HCT116 (cell line): Measurements from ENCODE around the gene ARAP1. TPM values are rescaled to one million over a fixed set of nuclear protein-coding genes. Genes with fewer than 3 reads are reported as not detected.

Experiments used
- ATAC-seq: fragments of 200-7000 bp; cut with Tn5 transposase; 2 replicates; pipeline ENCODE4 v1.9.1; 2020; ENCODE audit warnings: mild to moderate bottlenecking, moderate library complexity
- BruUV-seq: library from RNA; stranded (reverse); fragments of 400-500 nt; replicated peaks from 2 replicates; lab custom pipeline; 2021; lab: Mats Ljungman, UMichigan
- CTCF ChIA-PET: fragments of 300-600 bp; sonication (Branson Sonifier 250); formaldehyde crosslinking; loops from one replicate; lab custom pipeline; 2021; ENCODE audit warnings: antibody characterized with exemption; lab: Charles Lee
- POLR2A ChIA-PET: fragments of 300-600, 350-600 bp; sonication (Branson Sonifier 250); formaldehyde crosslinking; loops from one replicate; lab custom pipeline; 2021; ENCODE audit warnings: antibody characterized with exemption; lab: Charles Lee
- RAD21 ChIA-PET, 2 experiments: fragments of 300-600 bp; sonication (Branson Sonifier 250); formaldehyde crosslinking; loops; one replicate each; lab custom pipeline; 2023; ENCODE audit warnings: low total read pairs in 2 of 2; ENCODE audit not compliant: uncharacterized antibody in 2 of 2, unreplicated experiment in 2 of 2, low non-redundant PET in 1 of 2; lab: Charles Lee
- DNase-seq: peaks from one replicate; pipeline ENCODE4 v3.0.0-alpha.2; 2010; ENCODE audit warnings: low read depth, low spot score
- H2AFZ ChIP-seq: fragments of 200-600 bp; shearing (Covaris generic), sonication (generic); 2 replicates; pipeline ENCODE4 v1.6.1; 2017; ENCODE audit warnings: low read depth, mixed run types, mixed read lengths, antibody characterized with exemption, low read length; ENCODE audit not compliant: poor library complexity, severe bottlenecking
- H3K27ac ChIP-seq: 2 replicates; pipeline ENCODE4 v1.5.1; 2012; ENCODE audit warnings: low read depth, low read length
- H3K27me3 ChIP-seq: fragments of 200-600 bp; sonication (generic); 2 replicates; pipeline ENCODE4 v1.6.1; 2016; ENCODE audit warnings: mixed run types, low read length, mixed read lengths; ENCODE audit not compliant: insufficient read depth
- H3K36me3 ChIP-seq, 2 experiments: fragments of 200-500 bp in 1 of 2; fragments of 200-600 bp in 1 of 2; sonication (Bioruptor generic) in 1 of 2; sonication (generic) in 1 of 2; 2 replicates each; pipeline versions ENCODE4 v1.5.1 to v1.6.1; 2014 to 2016; ENCODE audit warnings: low read length in 2 of 2, inconsistent platforms in 1 of 2, mixed read lengths in 1 of 2, mixed run types in 1 of 2; ENCODE audit not compliant: insufficient read depth in 2 of 2, control insufficient read depth in 1 of 2
- H3K4me1 ChIP-seq, 2 experiments: fragments of 200-600 bp in 1 of 2; sonication (generic) in 1 of 2; 2 replicates each; pipeline versions ENCODE4 v1.5.1 to v1.6.1; 2012 to 2017; ENCODE audit warnings: low read length in 2 of 2, inconsistent platforms in 1 of 2, mild to moderate bottlenecking in 1 of 2, mixed read lengths in 1 of 2, mixed run types in 1 of 2, moderate library complexity in 1 of 2; ENCODE audit not compliant: insufficient read depth in 2 of 2, control insufficient read depth in 1 of 2
- H3K4me2 ChIP-seq: fragments of 200-600 bp; sonication (generic); 2 replicates; pipeline ENCODE4 v1.6.1; 2017; ENCODE audit warnings: mixed run types, low read length, mixed read lengths
- H3K4me3 ChIP-seq, 2 experiments: fragments of 200-600 bp in 1 of 2; sonication (generic) in 1 of 2; replicated peaks in 1 of 2; 2 replicates each; pipeline ENCODE4 v1.5.1; 2011 to 2016; ENCODE audit warnings: low read length in 2 of 2, control low read depth in 1 of 2, low read depth in 1 of 2, mild to moderate bottlenecking in 1 of 2, mixed read lengths in 1 of 2, mixed run types in 1 of 2
- H3K79me2 ChIP-seq: fragments of 200-600 bp; sonication (generic); 2 replicates; pipeline ENCODE4 v1.6.1; 2017; ENCODE audit warnings: mild to moderate bottlenecking, mixed run types, low read length, moderate library complexity, mixed read lengths; ENCODE audit not compliant: insufficient read depth
- H3K9ac ChIP-seq: fragments of 200-600 bp; sonication (generic); 2 replicates; pipeline ENCODE4 v1.6.1; 2016; ENCODE audit warnings: low read length, mixed read lengths
- H3K9me2 ChIP-seq: fragments of 200-600 bp; sonication (generic), shearing (Covaris generic); 2 replicates; pipeline ENCODE4 v1.6.1; 2017; ENCODE audit warnings: mixed run types, mild to moderate bottlenecking, moderate library complexity; ENCODE audit not compliant: insufficient read depth
- H3K9me3 ChIP-seq, 2 experiments: fragments of 200-500 bp in 1 of 2; fragments of 200-600 bp in 1 of 2; sonication (Bioruptor generic) in 1 of 2; sonication (generic) in 1 of 2; 2 replicates each; pipeline ENCODE4 v1.6.1; 2014 to 2017; ENCODE audit warnings: low read length in 2 of 2, mixed read lengths in 2 of 2, inconsistent platforms in 1 of 2, low read depth in 1 of 2, mild to moderate bottlenecking in 1 of 2, mixed run types in 1 of 2, moderate library complexity in 1 of 2; ENCODE audit not compliant: control insufficient read depth in 1 of 2, insufficient read depth in 1 of 2
- H4K20me1 ChIP-seq: fragments of 200-600 bp; sonication (generic), shearing (Covaris generic); 2 replicates; pipeline ENCODE4 v1.6.1; 2017; ENCODE audit warnings: mixed run types, mild to moderate bottlenecking, moderate library complexity; ENCODE audit not compliant: insufficient read depth
- CEBPB ChIP-seq: IDR thresholded peaks from 2 replicates; pipeline ENCODE4 v1.6.1; 2012; ENCODE audit warnings: low read depth
- EZH2 ChIP-seq: fragments of 200-600 bp; sonication (generic); IDR thresholded peaks from 2 replicates; pipeline ENCODE4 v1.6.1; 2017; ENCODE audit warnings: antibody characterized with exemption, mixed run types
- JUND ChIP-seq: IDR thresholded peaks from 2 replicates; pipeline ENCODE4 v1.6.1; 2012
- POLR2AphosphoS5 ChIP-seq: IDR thresholded peaks from 2 replicates; pipeline ENCODE4 v1.6.1; 2011; ENCODE audit warnings: mild to moderate bottlenecking, low read depth, low read length, moderate library complexity
- SP1 ChIP-seq: IDR thresholded peaks from 2 replicates; pipeline ENCODE4 v1.6.1; 2012; ENCODE audit warnings: low read depth
- SRF ChIP-seq: IDR thresholded peaks from 2 replicates; pipeline ENCODE4 v1.6.1; 2012; ENCODE audit warnings: low read depth
- ZFX ChIP-seq: fragments of 450-650 bp; IDR thresholded peaks from 2 replicates; pipeline ENCODE4 v1.6.1; 2017
- ZNF274 ChIP-seq: fragments of 200-500 bp; sonication (Bioruptor generic); IDR thresholded peaks from 2 replicates; pipeline ENCODE4 v1.6.1; 2014; ENCODE audit warnings: mild to moderate bottlenecking, low read depth, low read length, inconsistent platforms
- intact Hi-C: fragments of 100-400 bp; cut with micrococcal nuclease; formaldehyde crosslinking; loops from 2 replicates; pipeline ENCODE4 v1.10.0; 2022
- microRNA-seq: library from miRNA; unstranded; fragments of <30 nt; microRNA quantifications from one replicate; pipeline ENCODE4, GENCODE V29; 2016; ENCODE audit warnings: borderline number of aligned reads
- total RNA-seq: library from RNA; stranded (reverse); gene quantifications from one replicate; pipeline ENCODE4 v1.2.1, GENCODE V29; 2021; ENCODE audit not compliant: unreplicated experiment
- TF ChIP-seq, protein P1 (sequence below): IDR thresholded peaks from 2 replicates; pipeline ENCODE4 v1.6.1; 2012; ENCODE audit warnings: low read depth
- TF ChIP-seq, protein P2 (sequence below): IDR thresholded peaks from 2 replicates; pipeline ENCODE4 v1.6.1; 2012

ARAP1 gene
- total RNA-seq, 1 experiment from 2014 or later, result 57.4 TPM

DNA sequence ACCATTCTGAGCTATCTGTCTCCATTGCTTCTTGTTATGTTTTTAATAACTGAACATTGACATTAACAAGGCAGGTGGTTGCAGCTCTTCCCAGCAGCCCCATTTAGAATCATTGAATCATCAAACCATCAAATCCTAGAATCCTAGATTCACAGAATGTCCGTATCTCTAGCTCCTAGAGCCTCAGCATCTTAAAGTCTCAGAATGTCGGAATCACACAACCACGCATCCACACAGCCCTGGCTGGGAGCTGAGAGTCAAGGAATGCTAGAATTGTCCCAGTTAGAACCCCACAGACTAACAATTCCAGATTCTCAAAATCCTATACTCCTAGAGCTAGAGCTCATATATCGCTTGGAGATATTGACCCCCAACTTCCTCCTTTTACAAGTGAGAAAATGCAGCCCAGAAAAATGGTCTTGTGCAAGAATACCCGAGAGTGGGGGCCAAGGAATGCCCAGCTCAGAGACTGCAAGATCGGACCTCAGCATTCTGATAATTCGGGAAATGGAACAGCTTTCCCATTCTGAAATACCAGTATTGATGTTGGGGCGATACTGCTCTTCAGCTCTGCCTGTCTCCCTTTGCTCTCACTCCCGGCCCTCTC is 116.8 kb downstream of the ARAP1 start:
- no peak overlapping the region for H3K4me2 ChIP-seq
- H3K9ac ChIP-seq, result no peak overlapping the region
- no peaks in the 10 kb centered on the region for H3K9me3 ChIP-seq
- DNase-seq, result no peak
- no TSS peak for BruUV-seq
- no peak for TF ChIP-seq JUND
- no peak for TF ChIP-seq POLR2AphosphoS5
- no peak for TF ChIP-seq ZFX
- TF ChIP-seq ZNF274, result no peak
- no peak for TF ChIP-seq SP1
- TF ChIP-seq, protein P1, sequence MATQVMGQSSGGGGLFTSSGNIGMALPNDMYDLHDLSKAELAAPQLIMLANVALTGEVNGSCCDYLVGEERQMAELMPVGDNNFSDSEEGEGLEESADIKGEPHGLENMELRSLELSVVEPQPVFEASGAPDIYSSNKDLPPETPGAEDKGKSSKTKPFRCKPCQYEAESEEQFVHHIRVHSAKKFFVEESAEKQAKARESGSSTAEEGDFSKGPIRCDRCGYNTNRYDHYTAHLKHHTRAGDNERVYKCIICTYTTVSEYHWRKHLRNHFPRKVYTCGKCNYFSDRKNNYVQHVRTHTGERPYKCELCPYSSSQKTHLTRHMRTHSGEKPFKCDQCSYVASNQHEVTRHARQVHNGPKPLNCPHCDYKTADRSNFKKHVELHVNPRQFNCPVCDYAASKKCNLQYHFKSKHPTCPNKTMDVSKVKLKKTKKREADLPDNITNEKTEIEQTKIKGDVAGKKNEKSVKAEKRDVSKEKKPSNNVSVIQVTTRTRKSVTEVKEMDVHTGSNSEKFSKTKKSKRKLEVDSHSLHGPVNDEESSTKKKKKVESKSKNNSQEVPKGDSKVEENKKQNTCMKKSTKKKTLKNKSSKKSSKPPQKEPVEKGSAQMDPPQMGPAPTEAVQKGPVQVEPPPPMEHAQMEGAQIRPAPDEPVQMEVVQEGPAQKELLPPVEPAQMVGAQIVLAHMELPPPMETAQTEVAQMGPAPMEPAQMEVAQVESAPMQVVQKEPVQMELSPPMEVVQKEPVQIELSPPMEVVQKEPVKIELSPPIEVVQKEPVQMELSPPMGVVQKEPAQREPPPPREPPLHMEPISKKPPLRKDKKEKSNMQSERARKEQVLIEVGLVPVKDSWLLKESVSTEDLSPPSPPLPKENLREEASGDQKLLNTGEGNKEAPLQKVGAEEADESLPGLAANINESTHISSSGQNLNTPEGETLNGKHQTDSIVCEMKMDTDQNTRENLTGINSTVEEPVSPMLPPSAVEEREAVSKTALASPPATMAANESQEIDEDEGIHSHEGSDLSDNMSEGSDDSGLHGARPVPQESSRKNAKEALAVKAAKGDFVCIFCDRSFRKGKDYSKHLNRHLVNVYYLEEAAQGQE, result no peak
- TF ChIP-seq, protein P2, sequence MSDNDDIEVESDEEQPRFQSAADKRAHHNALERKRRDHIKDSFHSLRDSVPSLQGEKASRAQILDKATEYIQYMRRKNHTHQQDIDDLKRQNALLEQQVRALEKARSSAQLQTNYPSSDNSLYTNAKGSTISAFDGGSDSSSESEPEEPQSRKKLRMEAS, result no peak
- no peak for TF ChIP-seq SRF
- no peak for TF ChIP-seq EZH2
- no peak for TF ChIP-seq CEBPB
- TF ChIP-seq, all 23 proteins: peak for 0
- Histone ChIP-seq H2AFZ (no peak overlapping the region), H3K4me3 (no peak overlapping the region), H3K79me2 (no peaks in the 10 kb centered on the region), H3K36me3 (no peaks in the 10 kb centered on the region), H3K4me1 (peaks cover 7 to 13% of the 10 kb centered on the region in 2 experiments), H3K27ac (no peak overlapping the region), H3K9me2 (no peaks in the 10 kb centered on the region), H3K27me3 (no peaks in the 10 kb centered on the region), H4K20me1 (no peaks in the 10 kb centered on the region)
- RAD21 ChIA-PET, result no interaction called here
- CTCF ChIA-PET, result interaction anchor here (0.7 to 1.6 kb wide), 3 partner anchors 26 to 165 kb away, joined by 3 to 4 read pairs (median 4); no protein-coding TSS in a partner anchor
- ATAC-seq, result no peak
- intact Hi-C loops, result no loop called here
- POLR2A ChIA-PET, result no interaction called here

Small RNA genes within 50 kb of the gene (microRNA-seq; reads per million reads assigned to microRNA genes)
- gene MIR4692, result not detected

Other genes with a start within 250 kb of the ARAP1 start
- gene PDE2A, start 78.0 kb downstream of the ARAP1 start, total RNA-seq, result 7.6 TPM
- 58.4 TPM for gene STARD10, start 41.6 kb upstream of the ARAP1 start, total RNA-seq
- gene ATG16L2, start 62.0 kb upstream of the ARAP1 start, total RNA-seq, result 15.2 TPM